ENCODE data around the gene FAM170B.
A peak's percentile ranks its signal among the peaks of the same experiment; 100 is the strongest.

The FAM170B gene

GRCh38 chr10:49166484-49167400 lies 32.9 kb upstream of the FAM170B start:
- Histone ChIP-seq H3K36me3 (replicated peaks) (no peaks in the 10 kb centered on the region), H3K27me3 (replicated peaks) (no peaks in the 10 kb centered on the region), H3K4me3 (ENCODE audit: low read depth, low read length) (no peak overlapping the region), H3K27ac (no peak overlapping the region)
- TF ChIP-seq, protein P1, sequence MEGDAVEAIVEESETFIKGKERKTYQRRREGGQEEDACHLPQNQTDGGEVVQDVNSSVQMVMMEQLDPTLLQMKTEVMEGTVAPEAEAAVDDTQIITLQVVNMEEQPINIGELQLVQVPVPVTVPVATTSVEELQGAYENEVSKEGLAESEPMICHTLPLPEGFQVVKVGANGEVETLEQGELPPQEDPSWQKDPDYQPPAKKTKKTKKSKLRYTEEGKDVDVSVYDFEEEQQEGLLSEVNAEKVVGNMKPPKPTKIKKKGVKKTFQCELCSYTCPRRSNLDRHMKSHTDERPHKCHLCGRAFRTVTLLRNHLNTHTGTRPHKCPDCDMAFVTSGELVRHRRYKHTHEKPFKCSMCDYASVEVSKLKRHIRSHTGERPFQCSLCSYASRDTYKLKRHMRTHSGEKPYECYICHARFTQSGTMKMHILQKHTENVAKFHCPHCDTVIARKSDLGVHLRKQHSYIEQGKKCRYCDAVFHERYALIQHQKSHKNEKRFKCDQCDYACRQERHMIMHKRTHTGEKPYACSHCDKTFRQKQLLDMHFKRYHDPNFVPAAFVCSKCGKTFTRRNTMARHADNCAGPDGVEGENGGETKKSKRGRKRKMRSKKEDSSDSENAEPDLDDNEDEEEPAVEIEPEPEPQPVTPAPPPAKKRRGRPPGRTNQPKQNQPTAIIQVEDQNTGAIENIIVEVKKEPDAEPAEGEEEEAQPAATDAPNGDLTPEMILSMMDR (IDR thresholded peaks at IDR 0.05; ENCODE audit: low read depth, low read length, missing control alignments), result no peak
- no peak for DNase-seq
- in situ Hi-C loops (cut with HindIII; ENCODE audit: low pct_ligation_motif_present, low sequenced_read_pairs), result no loop called here

GRCh38 chr10:49165821-49166483 lies 32.1 kb upstream of the FAM170B start:
- Histone ChIP-seq H3K27me3 (replicated peaks) (no peaks in the 10 kb centered on the region), H3K27ac (no peak overlapping the region), H3K4me3 (ENCODE audit: low read depth, low read length) (no peak overlapping the region), H3K36me3 (replicated peaks) (no peaks in the 10 kb centered on the region)
- in situ Hi-C loops (cut with HindIII; ENCODE audit: low pct_ligation_motif_present, low sequenced_read_pairs), result no loop called here
- no peak for DNase-seq
- TF ChIP-seq, protein P1 (IDR thresholded peaks at IDR 0.05; ENCODE audit: low read depth, low read length, missing control alignments), result no peak

DNA sequence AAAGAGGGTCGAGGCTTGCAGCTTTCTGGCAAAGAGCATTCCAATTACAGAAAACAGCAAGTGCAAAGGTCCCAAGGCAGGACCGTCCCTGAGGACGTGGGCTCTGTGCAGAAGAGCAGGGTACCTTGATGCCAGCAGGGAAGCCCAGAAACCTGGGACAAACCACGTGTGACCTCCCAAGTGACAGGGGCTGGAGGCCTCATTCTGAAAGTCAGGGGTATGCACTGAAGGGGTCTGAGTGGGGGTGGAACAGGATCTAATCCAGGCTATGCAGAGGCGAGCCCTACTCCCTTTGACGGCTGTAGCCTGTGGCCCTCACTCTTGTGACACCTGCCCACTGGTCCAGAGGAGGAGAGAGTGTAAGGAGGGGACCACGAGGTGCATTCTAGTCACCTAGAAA lies 31.4 kb upstream of the FAM170B start:
- no peak for DNase-seq
- H3K27ac ChIP-seq, result no peak overlapping the region
- no peaks in the 10 kb centered on the region for H3K36me3 ChIP-seq (replicated peaks)
- no peak overlapping the region for H3K4me3 ChIP-seq (ENCODE audit: low read depth, low read length)
- H3K27me3 ChIP-seq (replicated peaks), result no peaks in the 10 kb centered on the region
- TF ChIP-seq, protein P1 (IDR thresholded peaks at IDR 0.05; ENCODE audit: low read depth, low read length, missing control alignments), result no peak
- in situ Hi-C loops (cut with HindIII; ENCODE audit: low pct_ligation_motif_present, low sequenced_read_pairs), result no loop called here

- in situ Hi-C loops (cut with HindIII; ENCODE audit: low pct_ligation_motif_present, low sequenced_read_pairs), result no loop called here
- Histone ChIP-seq H3K4me3 (ENCODE audit: low read depth, low read length) (no peak overlapping the region), H3K27ac (no peak overlapping the region), H3K27me3 (replicated peaks) (no peaks in the 10 kb centered on the region), H3K36me3 (replicated peaks) (no peaks in the 10 kb centered on the region)
- peak; percentile 34 for DNase-seq
- TF ChIP-seq, protein P1 (IDR thresholded peaks at IDR 0.05; ENCODE audit: low read depth, low read length, missing control alignments), result peak; percentile 84
Observed at GRCh38 chr10:49164559-49165188, 30.9 kb upstream of the FAM170B start.

GRCh38 chr10:49163741-49164140 lies 29.9 kb upstream of the FAM170B start:
- no peak overlapping the region for H3K4me3 ChIP-seq (ENCODE audit: low read depth, low read length)
- in situ Hi-C loops (cut with HindIII; ENCODE audit: low pct_ligation_motif_present, low sequenced_read_pairs), result no loop called here
- TF ChIP-seq, protein P1 (IDR thresholded peaks at IDR 0.05; ENCODE audit: low read depth, low read length, missing control alignments), result no peak
- H3K27ac ChIP-seq, result no peak overlapping the region
- no peaks in the 10 kb centered on the region for H3K27me3 ChIP-seq (replicated peaks)
- H3K36me3 ChIP-seq (replicated peaks), result no peaks in the 10 kb centered on the region
- DNase-seq, result peak; percentile 77
